Endothelial cell of umbilical vein (primary cell): ENCODE measurements around the gene MCM9. TPM values are rescaled to one million over a fixed set of nuclear protein-coding genes. Genes with fewer than 3 reads are reported as not detected.

Experiments used
- BruUV-seq: library from RNA; stranded (reverse); fragments of 400-500 nt; replicated peaks from 2 replicates; lab custom pipeline; 2021; lab: Mats Ljungman, UMichigan
- CTCF ChIA-PET: fragments of 300-600, 350-600 bp; sonication (Branson Sonifier 250); formaldehyde crosslinking; loops from one replicate; lab custom pipeline; 2021; ENCODE audit warnings: antibody characterized with exemption, inconsistent platforms; lab: Charles Lee
- POLR2A ChIA-PET: fragments of 300-600, 350-600 bp; sonication (Branson Sonifier 250); formaldehyde crosslinking; loops from one replicate; lab custom pipeline; 2021; ENCODE audit warnings: antibody characterized with exemption, inconsistent platforms; lab: Charles Lee
- DNase-seq: peaks from one replicate; pipeline ENCODE4 v3.0.0-alpha.2; 2011; ENCODE audit warnings: low read depth, low spot score
- FAIRE-seq: peaks from 2 replicates; lab custom pipeline; 2011; peaks lifted over from hg19 to GRCh38; lab: Jason Lieb, UNC
- H2AFZ ChIP-seq: 2 replicates; pipeline ENCODE4 v1.6.0; 2012; ENCODE audit warnings: low read depth, low read length, control low read depth, inconsistent platforms
- H3K27ac ChIP-seq: 2 replicates; pipeline ENCODE4 v1.5.1; 2011; ENCODE audit warnings: low read depth, mild to moderate bottlenecking, control low read depth, low read length, moderate library complexity; ENCODE audit not compliant: insufficient read depth
- H3K27me3 ChIP-seq, 2 experiments: 2 replicates each; pipeline versions ENCODE4 v1.6.0 to v1.6.1; 2011; ENCODE audit warnings: low read length in 2 of 2, mixed read lengths in 1 of 2; ENCODE audit not compliant: control insufficient read depth in 2 of 2, insufficient read depth in 2 of 2
- H3K36me3 ChIP-seq, 2 experiments: 2 replicates in 1 of 2; 3 replicates in 1 of 2; pipeline ENCODE4 v1.5.1; 2011; ENCODE audit warnings: low read length in 2 of 2, mild to moderate bottlenecking in 1 of 2, moderate library complexity in 1 of 2; ENCODE audit not compliant: control insufficient read depth in 2 of 2, insufficient read depth in 2 of 2; ENCODE audit errors: extremely low read depth in 1 of 2
- H3K4me1 ChIP-seq: 3 replicates; pipeline ENCODE4 v1.5.1; 2011; ENCODE audit warnings: mild to moderate bottlenecking, low read length; ENCODE audit not compliant: control insufficient read depth, insufficient read depth; ENCODE audit errors: extremely low read depth
- H3K4me2 ChIP-seq: 2 replicates; pipeline ENCODE4 v1.6.1; 2011; ENCODE audit warnings: low read length, control low read depth, mixed read lengths; ENCODE audit not compliant: insufficient read depth
- H3K4me3 ChIP-seq, 3 experiments: fragments of 200-600 bp in 1 of 3; sonication (generic), shearing (Covaris generic) in 1 of 3; replicated peaks in 1 of 3; 2 replicates each; pipeline ENCODE4 v1.5.1; 2011 to 2016; ENCODE audit warnings: control low read depth in 3 of 3, low read length in 3 of 3, mild to moderate bottlenecking in 2 of 3, inconsistent platforms in 1 of 3, low read depth in 1 of 3, moderate library complexity in 1 of 3; ENCODE audit not compliant: insufficient read depth in 1 of 3
- H3K79me2 ChIP-seq: 2 replicates; pipeline ENCODE4 v1.6.0; 2012; ENCODE audit warnings: low read length, inconsistent platforms; ENCODE audit not compliant: control insufficient read depth, insufficient read depth
- H3K9ac ChIP-seq: replicated peaks from 2 replicates; pipeline ENCODE3; 2011; ENCODE audit warnings: low read length, control low read depth; ENCODE audit not compliant: insufficient read depth; ENCODE audit errors: extremely low read depth
- H3K9me1 ChIP-seq: replicated peaks from 3 replicates; pipeline ENCODE4 v1.6.0; 2011; ENCODE audit warnings: mild to moderate bottlenecking, low read length; ENCODE audit not compliant: control insufficient read depth, insufficient read depth; ENCODE audit errors: extremely low read depth
- H3K9me3 ChIP-seq: replicated peaks from 2 replicates; pipeline ENCODE4 v1.5.1; 2012; ENCODE audit warnings: low read length, inconsistent platforms; ENCODE audit not compliant: control insufficient read depth, insufficient read depth
- H4K20me1 ChIP-seq: replicated peaks from 2 replicates; pipeline ENCODE3; 2011; ENCODE audit warnings: mild to moderate bottlenecking, low read length; ENCODE audit not compliant: control insufficient read depth, insufficient read depth; ENCODE audit errors: extremely low read depth
- EZH2 ChIP-seq: IDR thresholded peaks from 2 replicates; pipeline ENCODE4 v1.6.1; 2012; ENCODE audit warnings: borderline replicate concordance, low read depth, mild to moderate bottlenecking, moderate library complexity, low read length, inconsistent platforms; ENCODE audit not compliant: severe bottlenecking
- FOS ChIP-seq: IDR thresholded peaks from 2 replicates; pipeline ENCODE4 v1.6.1; 2011; ENCODE audit warnings: mild to moderate bottlenecking, low read length, moderate library complexity, borderline replicate concordance; ENCODE audit not compliant: insufficient read depth
- GATA2 ChIP-seq: IDR thresholded peaks from 2 replicates; pipeline ENCODE4 v1.7.0; 2011; ENCODE audit warnings: low read depth, mild to moderate bottlenecking, moderate library complexity, mixed read lengths, low read length; ENCODE audit not compliant: insufficient read length, insufficient read depth
- JUN ChIP-seq: IDR thresholded peaks from 2 replicates; pipeline ENCODE4 v1.6.1; 2011; ENCODE audit warnings: borderline replicate concordance, low read depth; ENCODE audit not compliant: insufficient read length, insufficient read depth
- MYC ChIP-seq: IDR thresholded peaks from one replicate; pipeline ENCODE4 v1.6.1; 2011; ENCODE audit warnings: mild to moderate bottlenecking, low read depth, low read length
- POLR2A ChIP-seq: IDR thresholded peaks from 2 replicates; pipeline ENCODE4 v1.6.1; 2012; ENCODE audit warnings: low read depth, mild to moderate bottlenecking, control low read depth, low read length
- POLR2AphosphoS5 ChIP-seq: IDR thresholded peaks from 2 replicates; pipeline ENCODE4 v1.6.1; 2012; ENCODE audit warnings: low read depth, mild to moderate bottlenecking, control low read depth, low read length, moderate library complexity; ENCODE audit not compliant: insufficient read depth
- dilution Hi-C: fragments of 300-500 bp; cut with MboI; formaldehyde crosslinking; loops from one replicate; pipeline ENCODE4 v1.15.0; 2019; ENCODE audit warnings: low sequenced_read_pairs; ENCODE audit not compliant: extremely low pct_ligation_motif_present
- intact Hi-C: fragments of 100-400 bp; cut with micrococcal nuclease; formaldehyde crosslinking; loops from one replicate; pipeline ENCODE4 v1.10.0; 2022
- polyA plus RNA-seq, 4 experiments: library from polyadenylated mRNA; depleted of rRNA in 3 of 4; stranded (reverse) in 3 of 4; unstranded in 1 of 4; fragments of >200 nt; gene quantifications; 2 replicates each; pipeline versions ENCODE4 v1.2.1 to v1.2.3, GENCODE V29; 2011 to 2012; ENCODE audit warnings: missing spikeins in 1 of 4
- total RNA-seq: library from RNA; stranded (reverse); gene quantifications from 2 replicates; pipeline ENCODE4 v1.2.3, GENCODE V29; 2021
- TF ChIP-seq, protein P1 (sequence below), 2 donors: IDR thresholded peaks; 1 replicate in 1 of 2; 2 replicates in 1 of 2; pipeline ENCODE4 v1.5.1; 2011; ENCODE audit warnings: low read length in 2 of 2, mild to moderate bottlenecking in 2 of 2, moderate library complexity in 2 of 2, control low read depth in 1 of 2, inconsistent platforms in 1 of 2, low read depth in 1 of 2; ENCODE audit not compliant: insufficient read depth in 1 of 2; ENCODE audit errors: extremely low read depth in 1 of 2
- TF ChIP-seq, protein P2 (sequence below): IDR thresholded peaks from 2 replicates; pipeline ENCODE4 v1.6.1; 2011; ENCODE audit not compliant: insufficient read depth, insufficient read length

MCM9 gene
- total and polyA plus RNA-seq, 2 donors (not counting 3 experiments of a cell fraction or from before 2014, with no cell fraction given) = 2.0 to 14.1 TPM

DNA sequence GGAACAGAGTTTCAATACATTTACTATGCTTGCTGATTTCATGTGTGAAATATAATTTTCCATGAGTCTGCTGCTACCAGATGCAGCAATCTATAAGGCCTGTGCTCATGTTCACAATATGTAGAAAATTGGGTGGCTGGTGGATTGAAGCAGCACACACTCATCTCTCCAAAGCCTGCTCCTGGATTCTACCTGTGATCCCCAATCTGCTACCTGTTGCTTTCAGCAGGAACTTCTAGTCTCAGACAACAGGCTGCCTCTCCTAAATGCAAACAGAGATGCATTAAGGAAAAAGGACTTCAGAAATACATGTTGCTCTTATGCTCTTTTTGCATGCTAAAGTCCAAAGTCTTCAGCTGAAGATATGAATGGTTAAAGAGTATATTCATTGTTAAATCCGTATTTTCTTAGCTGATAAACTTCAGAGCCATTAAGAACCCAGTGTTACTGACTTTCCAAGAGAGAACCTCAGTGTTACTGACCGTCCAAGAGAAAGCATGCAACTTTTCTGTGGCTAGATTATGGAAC lies 30.9 kb upstream of the MCM9 start:
- POLR2A ChIA-PET = no interaction called here
- Histone ChIP-seq H3K9ac (no peak overlapping the region), H4K20me1 (no peaks in the 10 kb centered on the region), H3K9me1 (no peaks in the 10 kb centered on the region), H3K4me2 (no peak overlapping the region), H3K4me1 (no peaks in the 10 kb centered on the region), H3K27me3 (no peaks in the 10 kb centered on the region), H3K36me3 (no peaks in the 10 kb centered on the region), H3K79me2 (no peaks in the 10 kb centered on the region), H2AFZ (no peak overlapping the region), H3K9me3 (no peaks in the 10 kb centered on the region), H3K4me3 (no peak overlapping the region), H3K27ac (no peak overlapping the region)
- intact Hi-C loops = no loop called here
- FAIRE-seq (no peak), DNase-seq (no peak)
- dilution Hi-C loops = no loop called here
- no peak for TF ChIP-seq EZH2
- no peak for TF ChIP-seq JUN
- CTCF ChIA-PET = interaction anchor here (12.7 kb wide), 1 partner anchor 144 kb away, joined by 410 read pairs; no protein-coding TSS in a partner anchor
- BruUV-seq = no TSS peak

DNA sequence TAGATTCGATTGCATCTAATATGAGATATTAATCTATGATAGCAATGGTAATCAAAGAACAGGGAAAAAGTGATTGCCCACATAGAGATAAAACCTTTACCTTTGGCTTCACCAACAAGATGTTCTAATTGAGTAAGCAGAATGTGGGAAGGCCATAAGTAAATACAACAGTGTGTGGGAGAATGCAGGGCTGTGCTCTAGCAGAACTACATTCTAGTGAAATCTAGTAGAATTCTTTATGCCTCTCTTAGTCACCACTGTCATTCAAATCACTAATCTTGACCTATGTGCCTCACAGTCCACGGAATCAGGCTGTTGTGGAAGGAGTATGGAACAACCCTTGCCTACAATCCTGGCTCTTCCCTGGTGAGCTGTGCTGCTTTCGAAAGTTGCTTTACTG lies 30.4 kb upstream of the MCM9 start:
- Histone ChIP-seq H3K4me1 (no peaks in the 10 kb centered on the region), H3K9me3 (no peaks in the 10 kb centered on the region), H3K27ac (no peak overlapping the region), H4K20me1 (no peaks in the 10 kb centered on the region), H2AFZ (no peak overlapping the region), H3K79me2 (no peaks in the 10 kb centered on the region), H3K27me3 (no peaks in the 10 kb centered on the region), H3K4me3 (no peak overlapping the region), H3K9ac (no peak overlapping the region), H3K9me1 (no peaks in the 10 kb centered on the region), H3K4me2 (no peak overlapping the region), H3K36me3 (no peaks in the 10 kb centered on the region)
- ChIA-PET CTCF (interaction anchor here (12.7 kb wide), 1 partner anchor 145 kb away, joined by 410 read pairs; no protein-coding TSS in a partner anchor), POLR2A (no interaction called here)
- DNase-seq = no peak
- dilution Hi-C loops = no loop called here
- intact Hi-C loops = no loop called here
- TF ChIP-seq MYC (no peak), FOS (no peak), POLR2AphosphoS5 (no peak), JUN (no peak), GATA2 (no peak), POLR2A (no peak), EZH2 (no peak)
- TF ChIP-seq, protein P1, sequence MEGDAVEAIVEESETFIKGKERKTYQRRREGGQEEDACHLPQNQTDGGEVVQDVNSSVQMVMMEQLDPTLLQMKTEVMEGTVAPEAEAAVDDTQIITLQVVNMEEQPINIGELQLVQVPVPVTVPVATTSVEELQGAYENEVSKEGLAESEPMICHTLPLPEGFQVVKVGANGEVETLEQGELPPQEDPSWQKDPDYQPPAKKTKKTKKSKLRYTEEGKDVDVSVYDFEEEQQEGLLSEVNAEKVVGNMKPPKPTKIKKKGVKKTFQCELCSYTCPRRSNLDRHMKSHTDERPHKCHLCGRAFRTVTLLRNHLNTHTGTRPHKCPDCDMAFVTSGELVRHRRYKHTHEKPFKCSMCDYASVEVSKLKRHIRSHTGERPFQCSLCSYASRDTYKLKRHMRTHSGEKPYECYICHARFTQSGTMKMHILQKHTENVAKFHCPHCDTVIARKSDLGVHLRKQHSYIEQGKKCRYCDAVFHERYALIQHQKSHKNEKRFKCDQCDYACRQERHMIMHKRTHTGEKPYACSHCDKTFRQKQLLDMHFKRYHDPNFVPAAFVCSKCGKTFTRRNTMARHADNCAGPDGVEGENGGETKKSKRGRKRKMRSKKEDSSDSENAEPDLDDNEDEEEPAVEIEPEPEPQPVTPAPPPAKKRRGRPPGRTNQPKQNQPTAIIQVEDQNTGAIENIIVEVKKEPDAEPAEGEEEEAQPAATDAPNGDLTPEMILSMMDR (IDR thresholded peaks at IDR 0.05; ENCODE audit: extremely low read depth in 1 of 2, insufficient read depth in 1 of 2, low read depth in 1 of 2, low read length in 2 of 2) = no peak
- TF ChIP-seq, protein P2, sequence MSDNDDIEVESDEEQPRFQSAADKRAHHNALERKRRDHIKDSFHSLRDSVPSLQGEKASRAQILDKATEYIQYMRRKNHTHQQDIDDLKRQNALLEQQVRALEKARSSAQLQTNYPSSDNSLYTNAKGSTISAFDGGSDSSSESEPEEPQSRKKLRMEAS = no peak
- BruUV-seq = no TSS peak
- FAIRE-seq = no peak
